ENCODE data around the gene DNASE1L3.
"Not testable (repeated sequence)": the region's sequence is repeated elsewhere in the genome, so short reads cannot be mapped to it uniquely, and the experiment has no call there.

DNASE1L3 gene

GRCh38 chr3:58236527-58237237 is 25.9 kb upstream of the DNASE1L3 start:
- no peak for DNase-seq (ENCODE audit: low read depth in 2 of 3, low spot score in 2 of 3)

- DNase-seq (ENCODE audit: low read depth in 2 of 3, low spot score in 2 of 3): no peak
Observed at GRCh38 chr3:58235970-58236369, 25.2 kb upstream of the DNASE1L3 start.

GRCh38 chr3:58234516-58234931 is 23.8 kb upstream of the DNASE1L3 start:
- no peak for DNase-seq (ENCODE audit: low read depth in 2 of 3, low spot score in 2 of 3)

GRCh38 chr3:58231666-58232065 is 20.9 kb upstream of the DNASE1L3 start:
- no peak for DNase-seq (ENCODE audit: low read depth in 2 of 3, low spot score in 2 of 3)

- no peak for DNase-seq (ENCODE audit: low read depth in 2 of 3, low spot score in 2 of 3)
Observed at GRCh38 chr3:58230876-58231552, 20.2 kb upstream of the DNASE1L3 start.

GRCh38 chr3:58227933-58228332 is 17.2 kb upstream of the DNASE1L3 start:
- not testable (repeated sequence) for DNase-seq (ENCODE audit: low read depth in 2 of 3, low spot score in 2 of 3)

- DNase-seq (ENCODE audit: low read depth in 2 of 3, low spot score in 2 of 3): no peak
Observed at GRCh38 chr3:58223855-58224254, 13.1 kb upstream of the DNASE1L3 start.

GRCh38 chr3:58222161-58222724 is 11.5 kb upstream of the DNASE1L3 start:
- no peak for DNase-seq (ENCODE audit: low read depth in 2 of 3, low spot score in 2 of 3)

GRCh38 chr3:58218904-58219303 is 8.1 kb upstream of the DNASE1L3 start:
- DNase-seq (ENCODE audit: low read depth in 2 of 3, low spot score in 2 of 3): no peak

- peak in 1 of 3 experiments; percentile 29 for DNase-seq (ENCODE audit: low read depth in 2 of 3, low spot score in 2 of 3)
Observed at GRCh38 chr3:58217209-58217811, 6.5 kb upstream of the DNASE1L3 start.

GRCh38 chr3:58216496-58217195 is 5.9 kb upstream of the DNASE1L3 start:
- DNase-seq (ENCODE audit: low read depth in 2 of 3, low spot score in 2 of 3): no peak

- DNase-seq (ENCODE audit: low read depth in 2 of 3, low spot score in 2 of 3): no peak
Observed at GRCh38 chr3:58215317-58216025, 4.7 kb upstream of the DNASE1L3 start.

GRCh38 chr3:58214484-58215316 is 3.9 kb upstream of the DNASE1L3 start:
- DNase-seq (ENCODE audit: low read depth in 2 of 3, low spot score in 2 of 3): peak in 2 of 3 experiments; percentile 25

- DNase-seq (ENCODE audit: low read depth in 2 of 3, low spot score in 2 of 3): no peak
Observed at GRCh38 chr3:58209933-58210332, 839 bp downstream of the DNASE1L3 start.

GRCh38 chr3:58207954-58208353 is 2.8 kb downstream of the DNASE1L3 start:
- DNase-seq (ENCODE audit: low read depth in 2 of 3, low spot score in 2 of 3): no peak

GRCh38 chr3:58206406-58207011 is 4.3 kb downstream of the DNASE1L3 start:
- DNase-seq (ENCODE audit: low read depth in 2 of 3, low spot score in 2 of 3): no peak

GRCh38 chr3:58205981-58206380 is 4.8 kb downstream of the DNASE1L3 start:
- DNase-seq (ENCODE audit: low read depth in 2 of 3, low spot score in 2 of 3): no peak

- DNase-seq (ENCODE audit: low read depth in 2 of 3, low spot score in 2 of 3): no peak
Observed at GRCh38 chr3:58204720-58205119, 6.1 kb downstream of the DNASE1L3 start.

GRCh38 chr3:58203541-58203940 is 7.2 kb downstream of the DNASE1L3 start:
- no peak for DNase-seq (ENCODE audit: low read depth in 2 of 3, low spot score in 2 of 3)
